IMR-90 (cell line): ENCODE measurements around the gene S100B. TPM values are rescaled to one million over a fixed set of nuclear protein-coding genes. Genes with fewer than 3 reads are reported as not detected.

Experiments used
- ATAC-seq: fragments of 200-7000 bp; cut with Tn5 transposase; 2 replicates; pipeline ENCODE4 v1.9.1; 2020; ENCODE audit warnings: low read depth, mild to moderate bottlenecking, moderate library complexity
- BruUV-seq: library from RNA; stranded (reverse); fragments of 400-500 nt; replicated peaks from 2 replicates; lab custom pipeline; 2021; lab: Mats Ljungman, UMichigan
- CTCF ChIA-PET: fragments of 300-600 bp; formaldehyde crosslinking; extraction: SDS; loops from one replicate; lab custom pipeline; 2021; ENCODE audit warnings: antibody characterized with exemption; lab: Yijun Ruan, JAX
- POLR2A ChIA-PET: fragments of 300-600 bp; sonication (Branson Sonifier 250); formaldehyde crosslinking; loops from one replicate; lab custom pipeline; 2022; ENCODE audit warnings: antibody characterized with exemption; ENCODE audit not compliant: unreplicated experiment; lab: Charles Lee
- DNase-seq: peaks from one replicate; pipeline ENCODE4 v3.0.0; 2013
- H2AFZ ChIP-seq: replicated peaks from 2 replicates; pipeline ENCODE3; 2013; ENCODE audit warnings: low read length, mild to moderate bottlenecking; ENCODE audit not compliant: poor library complexity
- H2AK5ac ChIP-seq: 2 replicates; pipeline ENCODE4 v1.6.1; 2013; ENCODE audit warnings: low read depth, low read length, inconsistent platforms
- H2AK9ac ChIP-seq: replicated peaks from 2 replicates; pipeline ENCODE3; 2013; ENCODE audit warnings: mild to moderate bottlenecking, low read depth, low read length, moderate library complexity; ENCODE audit not compliant: poor library complexity
- H2BK120ac ChIP-seq: 2 replicates; pipeline ENCODE4 v1.6.1; 2013; ENCODE audit warnings: low read depth, low read length, inconsistent platforms
- H2BK15ac ChIP-seq: 3 replicates; pipeline ENCODE4 v1.6.1; 2013; ENCODE audit warnings: low read depth, low read length, inconsistent platforms
- H2BK20ac ChIP-seq: 2 replicates; pipeline ENCODE4 v1.6.1; 2013; ENCODE audit warnings: low read depth, mild to moderate bottlenecking, inconsistent platforms, low read length, moderate library complexity
- H2BK5ac ChIP-seq: 2 replicates; pipeline ENCODE4 v1.6.1; 2013; ENCODE audit warnings: mild to moderate bottlenecking, low read depth, low read length, inconsistent platforms; ENCODE audit not compliant: poor library complexity, severe bottlenecking
- H3K14ac ChIP-seq: replicated peaks from 2 replicates; pipeline ENCODE4 v1.6.1; 2013; ENCODE audit warnings: low read depth, low read length, inconsistent platforms
- H3K18ac ChIP-seq: 2 replicates; pipeline ENCODE4 v1.6.1; 2013; ENCODE audit warnings: low read depth, low read length, control low read depth
- H3K23ac ChIP-seq: 2 replicates; pipeline ENCODE4 v1.6.1; 2013; ENCODE audit warnings: low read depth, low read length, inconsistent platforms
- H3K27ac ChIP-seq: 2 replicates; pipeline ENCODE4 v1.5.1; 2013; ENCODE audit warnings: mild to moderate bottlenecking, control low read depth, low read length; ENCODE audit not compliant: insufficient read depth
- H3K27me3 ChIP-seq: 2 replicates; pipeline ENCODE4 v1.6.1; 2013; ENCODE audit warnings: low read length; ENCODE audit not compliant: control insufficient read depth, insufficient read depth
- H3K36me3 ChIP-seq: 2 replicates; pipeline ENCODE4 v1.6.1; 2013; ENCODE audit warnings: low read length, mixed read lengths; ENCODE audit not compliant: control insufficient read depth, insufficient read depth
- H3K4ac ChIP-seq: 2 replicates; pipeline ENCODE4 v1.6.1; 2013; ENCODE audit warnings: low read depth, low read length, inconsistent platforms
- H3K4me1 ChIP-seq: 2 replicates; pipeline ENCODE4 v1.6.1; 2013; ENCODE audit warnings: low read length, mixed read lengths; ENCODE audit not compliant: control insufficient read depth, insufficient read depth
- H3K4me2 ChIP-seq: 2 replicates; pipeline ENCODE4 v1.6.1; 2013; ENCODE audit warnings: low read depth, mild to moderate bottlenecking, control low read depth, low read length, moderate library complexity
- H3K4me3 ChIP-seq: 2 replicates; pipeline ENCODE4 v1.5.1; 2013; ENCODE audit warnings: low read depth, mild to moderate bottlenecking, control low read depth, low read length, moderate library complexity; ENCODE audit not compliant: insufficient read depth
- H3K56ac ChIP-seq: 2 replicates; pipeline ENCODE4 v1.6.1; 2013; ENCODE audit warnings: low read length, inconsistent platforms; ENCODE audit not compliant: insufficient read depth; ENCODE audit errors: extremely low read depth
- H3K79me1 ChIP-seq, 2 experiments: 2 replicates each; pipeline ENCODE4 v1.6.1; 2013; ENCODE audit warnings: low read length in 2 of 2, inconsistent platforms in 1 of 2, low read depth in 1 of 2
- H3K9ac ChIP-seq: 2 replicates; pipeline ENCODE4 v1.6.1; 2013; ENCODE audit warnings: low read depth, low read length, control low read depth
- H3K9me1 ChIP-seq: 2 replicates; pipeline ENCODE4 v1.6.1; 2013; ENCODE audit warnings: low read length, inconsistent platforms; ENCODE audit not compliant: insufficient read depth
- H3K9me3 ChIP-seq: 2 replicates; pipeline ENCODE4 v1.6.1; 2013; ENCODE audit warnings: low read length; ENCODE audit not compliant: control insufficient read depth, insufficient read depth
- H4K20me1 ChIP-seq: 2 replicates; pipeline ENCODE4 v1.6.1; 2013; ENCODE audit warnings: low read length, inconsistent platforms; ENCODE audit not compliant: insufficient read depth
- H4K5ac ChIP-seq: 2 replicates; pipeline ENCODE4 v1.6.1; 2013; ENCODE audit warnings: mild to moderate bottlenecking, low read depth, low read length, control low read depth
- H4K8ac ChIP-seq, 2 experiments: 2 replicates each; pipeline ENCODE4 v1.6.1; 2013; ENCODE audit warnings: low read depth in 2 of 2, low read length in 2 of 2, control low read depth in 1 of 2, inconsistent platforms in 1 of 2
- H4K91ac ChIP-seq: 2 replicates; pipeline ENCODE4 v1.6.1; 2013; ENCODE audit warnings: low read depth, low read length, inconsistent platforms; ENCODE audit not compliant: insufficient read depth
- FOS ChIP-seq: fragments of 150-350 bp; IDR thresholded peaks from 2 replicates; pipeline ENCODE4 v1.6.1; 2016; ENCODE audit warnings: low read depth, low read length
- POLR2A ChIP-seq: IDR thresholded peaks from 2 replicates; pipeline ENCODE4 v1.6.1; 2012; ENCODE audit warnings: mild to moderate bottlenecking, low read depth, low read length
- RAD21 ChIP-seq: IDR thresholded peaks from 2 replicates; pipeline ENCODE4 v1.6.1; 2012; ENCODE audit warnings: low read length, improper control_type of control experiment
- RCOR1 ChIP-seq: IDR thresholded peaks from 2 replicates; pipeline ENCODE4 v1.6.1; 2012; ENCODE audit warnings: mild to moderate bottlenecking, low read length, improper control_type of control experiment; ENCODE audit not compliant: insufficient replicate concordance
- RFX5 ChIP-seq: IDR thresholded peaks from 2 replicates; pipeline ENCODE4 v1.8.0; 2012; ENCODE audit warnings: low read depth, mild to moderate bottlenecking, low read length, moderate library complexity
- SMC3 ChIP-seq: fragments of 150-350 bp; IDR thresholded peaks from 2 replicates; pipeline ENCODE4 v1.6.1; 2016; ENCODE audit warnings: low read depth, mild to moderate bottlenecking, antibody characterized with exemption, low read length, moderate library complexity
- WGBS, 2 experiments: methylation state at CpG; one replicate each; pipeline versions ENCODE4 v1.1.5 to v1.1.7; 2013; ENCODE audit warnings: missing lambda C conversion rate in 2 of 2; ENCODE audit not compliant: insufficient read length in 1 of 2; ENCODE audit errors: extremely low coverage in 2 of 2; 5-methylcytosine and 5-hydroxymethylcytosine counted together
- dilution Hi-C: fragments of 300-500 bp; cut with HindIII; formaldehyde crosslinking; loops from one replicate; pipeline ENCODE4 v1.14.3; 2018; ENCODE audit warnings: low sequenced_read_pairs; ENCODE audit not compliant: unreplicated experiment
- in situ Hi-C: fragments of 300-500 bp; cut with MboI; formaldehyde crosslinking; loops from 3 replicates; pipeline ENCODE4 v1.14.3; 2019; ENCODE audit warnings: low sequenced_read_pairs, inconsistent platforms, mixed read lengths
- intact Hi-C: fragments of 100-400 bp; cut with micrococcal nuclease; formaldehyde crosslinking; loops from 2 replicates; pipeline ENCODE4 v1.10.0; 2022
- polyA plus RNA-seq, 3 experiments: library from polyadenylated mRNA; depleted of rRNA; stranded (reverse); fragments of >200 nt; gene quantifications; 2 replicates each; pipeline ENCODE4 v1.2.3, GENCODE V29; 2012; ENCODE audit warnings: low replicate concordance in 1 of 3
- total RNA-seq: library from RNA; depleted of rRNA; stranded (reverse); fragments of >200 nt; gene quantifications from 2 replicates; pipeline ENCODE4 v1.2.3, GENCODE V29; 2012

The S100B gene
- total and polyA plus RNA-seq, 2 of the 4 experiments (the other 2 are of a cell fraction) = 0.18 to 0.26 TPM

DNA sequence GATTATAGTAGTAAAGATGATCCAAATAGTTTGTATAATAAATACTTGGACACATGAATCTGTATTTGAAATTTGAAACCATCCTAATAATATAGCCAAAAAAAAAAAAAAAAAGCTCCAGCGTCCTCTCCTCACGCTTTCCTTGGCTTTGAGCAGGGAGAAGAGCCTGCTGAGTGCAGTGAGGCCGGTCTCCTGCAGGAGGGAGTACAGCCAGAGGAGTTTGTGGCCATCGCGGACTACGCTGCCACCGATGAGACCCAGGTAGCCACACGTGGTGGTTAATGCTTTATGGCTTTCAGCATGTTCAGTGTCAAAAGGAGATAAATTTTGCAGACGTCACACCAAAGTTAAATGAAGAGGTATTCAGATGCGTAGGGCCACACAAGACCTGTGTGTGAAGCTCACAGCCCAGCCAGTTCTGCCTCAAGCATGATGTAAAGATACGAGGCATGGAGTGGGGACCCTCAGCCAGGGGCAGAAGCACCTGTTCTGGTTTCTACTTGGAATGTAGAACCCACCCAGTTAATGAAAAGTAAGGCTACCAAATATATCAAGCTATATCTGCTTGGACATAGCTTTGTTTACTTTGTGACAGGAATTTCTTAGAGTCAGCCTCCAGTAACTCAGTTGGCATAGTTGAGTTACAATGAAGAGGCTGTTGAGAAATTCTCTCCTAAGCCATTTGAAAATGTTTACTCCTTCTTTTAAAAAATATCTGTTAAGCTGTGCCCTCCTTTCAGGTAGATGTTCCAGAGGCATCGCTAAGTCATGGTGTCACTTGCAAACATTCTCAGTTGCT is 38.7 kb upstream of the S100B start:
- Histone ChIP-seq H3K9ac (no peak overlapping the region), H3K27ac (no peak overlapping the region), H3K18ac (no peak overlapping the region), H3K4me2 (no peak overlapping the region), H2BK20ac (no peak overlapping the region), H3K79me1 (peaks cover 50 to 61% of the 10 kb centered on the region in 2 experiments), H3K36me3 (peaks cover 50% of the 10 kb centered on the region), H4K91ac (no peak overlapping the region), H3K23ac (no peak overlapping the region), H3K4ac (no peak overlapping the region), H4K20me1 (peaks cover 22% of the 10 kb centered on the region), H2AFZ (no peak overlapping the region), H3K9me3 (no peaks in the 10 kb centered on the region), H2AK5ac (no peak overlapping the region), H3K4me1 (no peaks in the 10 kb centered on the region; the same call in 1 of the 2 replicates), H2AK9ac (no peak overlapping the region), H4K5ac (no peak overlapping the region), H3K27me3 (no peaks in the 10 kb centered on the region), H2BK5ac (no peak overlapping the region), H4K8ac (no peak overlapping the region), H3K4me3 (no peak overlapping the region), H3K9me1 (peaks cover 6% of the 10 kb centered on the region; the same call in 1 of the 2 replicates), H3K56ac (no peak overlapping the region), H2BK120ac (no peak overlapping the region), H2BK15ac (no peak overlapping the region), H3K14ac (no peak overlapping the region)
- DNase-seq = no peak
- TF ChIP-seq FOS (no peak), SMC3 (no peak), RAD21 (no peak), RFX5 (no peak), RCOR1 (no peak), POLR2A (no peak)
- POLR2A ChIA-PET = interaction anchor here (0.6 kb wide), 1 partner anchor 9 kb away, joined by 4 read pairs; no protein-coding TSS in a partner anchor
- BruUV-seq = no TSS peak
- dilution Hi-C loops (no loop called here), in situ Hi-C loops (no loop called here), intact Hi-C loops (no loop called here)
- 98% methylated on average over 7 of the region's 12 CpGs; no CpG with 5 or more reads in 1 of the 2 experiments for WGBS, 2 experiments
- peak; percentile 28; the same call in 1 of the 2 replicates for ATAC-seq
- CTCF ChIA-PET = no interaction called here
